Neural progenitor cell (in vitro differentiated cells): ENCODE measurements around the gene ZNF215. TPM values are rescaled to one million over a fixed set of nuclear protein-coding genes. Genes with fewer than 3 reads are reported as not detected.

ENCODE experiments used
- DNase-seq: peaks from one replicate; pipeline ENCODE4 v3.0.0-alpha.2; 2016; ENCODE audit warnings: low spot score
- H2AFZ ChIP-seq: fragments of 200-600 bp; sonication (generic); replicated peaks from 2 replicates; pipeline ENCODE4 v1.6.1; 2016; ENCODE audit warnings: antibody characterized with exemption
- H3F3A ChIP-seq: fragments of 200-600 bp; sonication (generic); 2 replicates; pipeline ENCODE4 v1.6.1; 2016; ENCODE audit warnings: antibody characterized with exemption, low read depth
- H3K27ac ChIP-seq: fragments of 200-600 bp; sonication (generic); 2 replicates; pipeline ENCODE4 v1.5.1; 2016; ENCODE audit warnings: mild to moderate bottlenecking
- H3K27me3 ChIP-seq: fragments of 200-600 bp; sonication (generic); 2 replicates; pipeline ENCODE4 v1.6.1; 2016; ENCODE audit warnings: mild to moderate bottlenecking, moderate library complexity
- H3K36me3 ChIP-seq: fragments of 200-600 bp; sonication (generic); 2 replicates; pipeline ENCODE4 v1.5.1; 2016
- H3K4me1 ChIP-seq: fragments of 200-600 bp; sonication (generic); 2 replicates; pipeline ENCODE4 v1.6.1; 2016; ENCODE audit warnings: mixed run types
- H3K4me2 ChIP-seq: fragments of 200-600 bp; sonication (generic); 2 replicates; pipeline ENCODE4 v1.6.1; 2016
- H3K4me3 ChIP-seq: fragments of 200-600 bp; sonication (generic); 2 replicates; pipeline ENCODE4 v1.5.1; 2016
- H3K79me2 ChIP-seq: fragments of 200-600 bp; sonication (generic); 2 replicates; pipeline ENCODE4 v1.6.1; 2016; ENCODE audit warnings: low read depth
- H3K9ac ChIP-seq: fragments of 200-600 bp; sonication (generic); 2 replicates; pipeline ENCODE4 v1.6.1; 2016
- H3K9me3 ChIP-seq: fragments of 200-600 bp; sonication (generic); 2 replicates; pipeline ENCODE4 v1.5.1; 2016; ENCODE audit warnings: low read depth
- H4K20me1 ChIP-seq: fragments of 200-600 bp; sonication (generic); 2 replicates; pipeline ENCODE4 v1.6.1; 2016; ENCODE audit warnings: low read depth
- H3K27ac Mint-ChIP-seq: 3 replicates; pipeline ENCODE4 v1.8.0; 2021; ENCODE audit warnings: mixed read lengths
- H3K27me3 Mint-ChIP-seq: 2 replicates; pipeline ENCODE4 v1.8.0; 2022; ENCODE audit warnings: low read depth, mild to moderate bottlenecking, inconsistent platforms, moderate library complexity, mixed read lengths; ENCODE audit not compliant: insufficient read depth
- H3K36me3 Mint-ChIP-seq: 3 replicates; pipeline ENCODE4 v1.8.0; 2021; ENCODE audit warnings: mixed read lengths
- H3K4me1 Mint-ChIP-seq: 3 replicates; pipeline ENCODE4 v1.8.0; 2021; ENCODE audit warnings: mixed read lengths
- H3K4me3 Mint-ChIP-seq: 3 replicates; pipeline ENCODE4 v1.8.0; 2021; ENCODE audit warnings: mild to moderate bottlenecking, moderate library complexity, mixed read lengths
- H3K9me3 Mint-ChIP-seq: 3 replicates; pipeline ENCODE4 v1.8.0; 2020; ENCODE audit warnings: mixed read lengths
- EZH2 ChIP-seq: fragments of 200-600 bp; sonication (generic); IDR thresholded peaks from 2 replicates; pipeline ENCODE4 v1.6.1; 2017; ENCODE audit warnings: antibody characterized with exemption, mild to moderate bottlenecking, moderate library complexity
- EZH2phosphoT487 ChIP-seq: fragments of 200-600 bp; sonication (generic); IDR thresholded peaks from 2 replicates; pipeline ENCODE4 v1.6.1; 2017; ENCODE audit warnings: antibody characterized with exemption
- total RNA-seq: library from RNA; depleted of rRNA; stranded (reverse); fragments of >200 nt; gene quantifications from 2 replicates; pipeline ENCODE4 v1.2.3, GENCODE V29; 2015; ENCODE audit warnings: low replicate concordance
- TF ChIP-seq, protein P1 (sequence below): fragments of 200-600 bp; sonication (generic); IDR thresholded peaks from 2 replicates; pipeline ENCODE4 v1.5.1; 2017; ENCODE audit warnings: antibody characterized with exemption, mild to moderate bottlenecking

ZNF215 gene
- total RNA-seq, 1 donor from 2014 or later = 20.1 TPM

DNA sequence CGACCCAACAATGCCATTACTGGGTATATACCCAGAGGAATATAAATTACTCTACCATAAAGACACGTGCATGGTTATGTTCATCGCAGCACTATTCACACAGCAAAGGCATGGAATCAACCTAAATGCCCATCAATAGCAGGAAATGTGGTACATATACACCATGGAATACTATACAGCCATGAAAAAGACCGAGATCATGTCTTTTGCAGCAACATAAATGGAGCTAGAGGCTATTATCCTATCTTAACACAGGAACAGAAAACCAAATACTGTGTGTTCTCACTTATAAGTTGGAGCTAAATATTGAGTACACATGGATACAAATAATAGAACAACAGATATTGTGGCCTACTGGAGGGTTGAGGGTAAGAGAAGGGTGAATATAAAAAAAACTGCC is 37.4 kb upstream of the ZNF215 start:
- Histone ChIP-seq H3K9me3 (no peaks in the 10 kb centered on the region), H4K20me1 (no peaks in the 10 kb centered on the region), H2AFZ (no peak overlapping the region), H3K4me1 (no peaks in the 10 kb centered on the region), H3F3A (no peaks in the 10 kb centered on the region), H3K9ac (no peak overlapping the region), H3K27me3 (no peaks in the 10 kb centered on the region), H3K27ac (no peak overlapping the region), H3K4me3 (no peak overlapping the region), H3K36me3 (no peaks in the 10 kb centered on the region), H3K4me2 (no peak overlapping the region), H3K79me2 (no peaks in the 10 kb centered on the region)
- Mint-ChIP-seq H3K4me3 (no peak overlapping the region), H3K4me1 (no peaks in the 10 kb centered on the region), H3K9me3 (no peaks in the 10 kb centered on the region), H3K36me3 (no peaks in the 10 kb centered on the region), H3K27me3 (no peaks in the 10 kb centered on the region), H3K27ac (no peak overlapping the region)
- no peak for DNase-seq
- TF ChIP-seq, protein P1, sequence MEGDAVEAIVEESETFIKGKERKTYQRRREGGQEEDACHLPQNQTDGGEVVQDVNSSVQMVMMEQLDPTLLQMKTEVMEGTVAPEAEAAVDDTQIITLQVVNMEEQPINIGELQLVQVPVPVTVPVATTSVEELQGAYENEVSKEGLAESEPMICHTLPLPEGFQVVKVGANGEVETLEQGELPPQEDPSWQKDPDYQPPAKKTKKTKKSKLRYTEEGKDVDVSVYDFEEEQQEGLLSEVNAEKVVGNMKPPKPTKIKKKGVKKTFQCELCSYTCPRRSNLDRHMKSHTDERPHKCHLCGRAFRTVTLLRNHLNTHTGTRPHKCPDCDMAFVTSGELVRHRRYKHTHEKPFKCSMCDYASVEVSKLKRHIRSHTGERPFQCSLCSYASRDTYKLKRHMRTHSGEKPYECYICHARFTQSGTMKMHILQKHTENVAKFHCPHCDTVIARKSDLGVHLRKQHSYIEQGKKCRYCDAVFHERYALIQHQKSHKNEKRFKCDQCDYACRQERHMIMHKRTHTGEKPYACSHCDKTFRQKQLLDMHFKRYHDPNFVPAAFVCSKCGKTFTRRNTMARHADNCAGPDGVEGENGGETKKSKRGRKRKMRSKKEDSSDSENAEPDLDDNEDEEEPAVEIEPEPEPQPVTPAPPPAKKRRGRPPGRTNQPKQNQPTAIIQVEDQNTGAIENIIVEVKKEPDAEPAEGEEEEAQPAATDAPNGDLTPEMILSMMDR = no peak
- TF ChIP-seq EZH2 = no peak
- TF ChIP-seq EZH2phosphoT487 = no peak

- no peaks in the 10 kb centered on the region for H3K27me3 ChIP-seq
- no peak for DNase-seq
- no peaks in the 10 kb centered on the region for H3K36me3 ChIP-seq
- H4K20me1 ChIP-seq = no peaks in the 10 kb centered on the region
- no peak overlapping the region for H3K4me3 ChIP-seq
- Mint-ChIP-seq H3K4me3 (no peak overlapping the region), H3K36me3 (no peaks in the 10 kb centered on the region), H3K27ac (no peak overlapping the region), H3K9me3 (no peaks in the 10 kb centered on the region), H3K4me1 (no peaks in the 10 kb centered on the region), H3K27me3 (no peaks in the 10 kb centered on the region)
- H2AFZ ChIP-seq = no peak overlapping the region
- no peaks in the 10 kb centered on the region for H3F3A ChIP-seq
- H3K4me2 ChIP-seq = no peak overlapping the region
- H3K27ac ChIP-seq = no peak overlapping the region
- H3K79me2 ChIP-seq = no peaks in the 10 kb centered on the region
- no peak overlapping the region for H3K9ac ChIP-seq
- no peaks in the 10 kb centered on the region for H3K4me1 ChIP-seq
- no peak for TF ChIP-seq EZH2phosphoT487
- no peak for TF ChIP-seq EZH2
- TF ChIP-seq, protein P1 = no peak
- H3K9me3 ChIP-seq = no peaks in the 10 kb centered on the region
Measured at GRCh38 chr11:6889835-6890234, 36.4 kb upstream of the ZNF215 start.

DNA sequence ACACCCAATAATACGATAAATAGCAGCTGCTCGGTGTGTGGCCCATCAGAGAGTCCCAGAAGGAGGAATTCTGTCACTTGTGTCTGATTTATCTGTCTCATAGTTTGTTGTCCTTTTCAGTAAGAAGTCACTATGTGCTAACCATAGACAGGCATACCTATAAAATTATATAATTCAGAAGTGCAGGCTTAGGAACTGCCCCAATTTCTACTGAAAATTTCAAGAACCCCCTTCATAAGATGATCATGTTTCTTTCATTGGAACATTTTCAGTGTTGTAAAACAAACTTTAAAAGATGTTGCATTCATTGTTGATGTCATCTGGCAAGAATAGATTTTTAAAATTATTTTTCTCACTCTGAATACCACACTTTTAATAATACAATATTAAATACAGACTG is 33.8 kb upstream of the ZNF215 start, which contains the start of gene OR2D2:
TSS of gene OR2D2 (minus strand) at position 101 of the 400 bp plus-strand sequence. CDS start at position 101, 0 bp downstream.
- H3K4me3 ChIP-seq = no peak within 1 kb of the TSS
- no peaks in the 10 kb centered on the region for H3K79me2 ChIP-seq
- H3K36me3 ChIP-seq = no peaks in the 10 kb centered on the region
- Mint-ChIP-seq H3K9me3 (no peaks in the 10 kb centered on the region), H3K4me1 (no peaks in the 10 kb centered on the region), H3K36me3 (no peaks in the 10 kb centered on the region), H3K4me3 (no peak within 1 kb of the TSS), H3K27ac (no peak within 1 kb of the TSS), H3K27me3 (no peaks in the 10 kb centered on the region)
- no peak within 1 kb of the TSS for H3K27ac ChIP-seq
- H2AFZ ChIP-seq = no peak within 1 kb of the TSS
- no peaks in the 10 kb centered on the region for H3K27me3 ChIP-seq
- TF ChIP-seq, protein P1 = no peak
- no peak for TF ChIP-seq EZH2
- no peak for TF ChIP-seq EZH2phosphoT487
- no peaks in the 10 kb centered on the region for H3K4me1 ChIP-seq
- no peak within 1 kb of the TSS for H3K4me2 ChIP-seq
- H4K20me1 ChIP-seq = no peaks in the 10 kb centered on the region
- no peaks in the 10 kb centered on the region for H3F3A ChIP-seq
- no peaks in the 10 kb centered on the region for H3K9me3 ChIP-seq
- DNase-seq = no peak
- no peak within 1 kb of the TSS for H3K9ac ChIP-seq
